Left ventricle myocardium inferior (tissue), 1 donor: ENCODE data around the gene EIF3M. TPM values are rescaled to one million over a fixed set of nuclear protein-coding genes. Genes with fewer than 3 reads are reported as not detected.
"Not testable (repeated sequence)": the region's sequence is repeated elsewhere in the genome, so short reads cannot be mapped to it uniquely, and the experiment has no call there.

Experiments used
- DNase-seq: peaks from one replicate; pipeline ENCODE4 v3.0.0-alpha.2; 2020
- H3K27ac ChIP-seq: fragments of 200-600 bp; replicated peaks from 2 replicates; pipeline ENCODE4 v1.8.0; 2021
- H3K27me3 ChIP-seq: fragments of 200-600 bp; 2 replicates; pipeline ENCODE4 v1.8.0; 2021; ENCODE audit warnings: low read depth
- H3K36me3 ChIP-seq: fragments of 200-600 bp; 2 replicates; pipeline ENCODE4 v1.8.0; 2021
- H3K4me1 ChIP-seq: fragments of 200-600 bp; 2 replicates; pipeline ENCODE4 v1.8.0; 2021
- H3K4me3 ChIP-seq: fragments of 200-600 bp; 2 replicates; pipeline ENCODE4 v1.8.0; 2021; ENCODE audit warnings: mild to moderate bottlenecking, moderate library complexity
- H3K9me3 ChIP-seq: fragments of 200-600 bp; replicated peaks from 2 replicates; pipeline ENCODE4 v1.8.0; 2021
- intact Hi-C: fragments of 100-400 bp; cut with micrococcal nuclease; formaldehyde crosslinking; loops from one replicate; pipeline ENCODE4 v1.11.0; 2022
- total RNA-seq: library from RNA; stranded (reverse); fragmentation: NEBNext Ultra II Directional; extraction: Animal tissue kit (Norgen Biotek cat#: 25700); gene quantifications from one replicate; pipeline ENCODE4 v1.2.1, GENCODE V29; 2021
- TF ChIP-seq, protein P1 (sequence below): fragments of 200-600 bp; IDR thresholded peaks from 2 replicates; pipeline ENCODE4 v1.8.0; 2021; ENCODE audit warnings: antibody characterized with exemption, mild to moderate bottlenecking, borderline replicate concordance
- donor health status: DM: no; HTN: yes; CAD: no; lungs with severe emphysema.

Gene EIF3M
- total RNA-seq, 1 donor from 2014 or later, result 153 TPM

DNA sequence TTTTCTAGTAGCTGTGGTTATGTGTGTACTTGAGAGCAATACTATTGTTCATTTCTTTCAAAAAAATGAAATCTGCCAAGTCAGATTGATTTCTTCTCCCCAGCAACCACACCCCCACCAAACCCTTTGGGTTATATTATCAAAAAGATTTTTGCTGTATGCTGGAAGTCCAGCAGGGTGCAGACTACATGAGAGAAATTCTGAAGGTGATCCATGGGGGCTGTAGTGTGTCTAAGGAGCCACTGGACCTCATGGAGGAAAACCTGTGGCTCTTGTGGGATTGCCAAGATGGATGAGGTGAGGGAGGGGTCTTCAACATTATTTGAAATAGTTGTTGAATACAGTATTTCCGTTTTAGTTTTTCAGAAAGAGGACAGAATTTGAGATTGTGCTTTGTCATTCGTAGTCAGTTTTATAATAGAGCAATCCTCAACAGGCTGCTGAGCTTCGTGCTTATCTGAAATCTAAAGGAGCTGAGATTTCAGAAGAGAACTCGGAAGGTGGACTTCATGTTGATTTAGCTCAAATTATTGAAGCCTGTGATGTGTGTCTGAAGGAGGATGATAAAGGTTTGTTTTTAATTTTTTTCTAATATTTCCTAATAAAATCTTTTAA is 3.1 kb downstream of the EIF3M start:
- DNase-seq, result no peak
- Histone ChIP-seq H3K9me3 (no peaks in the 10 kb centered on the region), H3K27ac (no peak overlapping the region), H3K4me3 (no peak overlapping the region), H3K27me3 (no peaks in the 10 kb centered on the region), H3K4me1 (peaks cover 44% of the 10 kb centered on the region), H3K36me3 (peaks cover 33% of the 10 kb centered on the region)
- TF ChIP-seq, protein P1, sequence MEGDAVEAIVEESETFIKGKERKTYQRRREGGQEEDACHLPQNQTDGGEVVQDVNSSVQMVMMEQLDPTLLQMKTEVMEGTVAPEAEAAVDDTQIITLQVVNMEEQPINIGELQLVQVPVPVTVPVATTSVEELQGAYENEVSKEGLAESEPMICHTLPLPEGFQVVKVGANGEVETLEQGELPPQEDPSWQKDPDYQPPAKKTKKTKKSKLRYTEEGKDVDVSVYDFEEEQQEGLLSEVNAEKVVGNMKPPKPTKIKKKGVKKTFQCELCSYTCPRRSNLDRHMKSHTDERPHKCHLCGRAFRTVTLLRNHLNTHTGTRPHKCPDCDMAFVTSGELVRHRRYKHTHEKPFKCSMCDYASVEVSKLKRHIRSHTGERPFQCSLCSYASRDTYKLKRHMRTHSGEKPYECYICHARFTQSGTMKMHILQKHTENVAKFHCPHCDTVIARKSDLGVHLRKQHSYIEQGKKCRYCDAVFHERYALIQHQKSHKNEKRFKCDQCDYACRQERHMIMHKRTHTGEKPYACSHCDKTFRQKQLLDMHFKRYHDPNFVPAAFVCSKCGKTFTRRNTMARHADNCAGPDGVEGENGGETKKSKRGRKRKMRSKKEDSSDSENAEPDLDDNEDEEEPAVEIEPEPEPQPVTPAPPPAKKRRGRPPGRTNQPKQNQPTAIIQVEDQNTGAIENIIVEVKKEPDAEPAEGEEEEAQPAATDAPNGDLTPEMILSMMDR, result peak; percentile 25
- intact Hi-C loops, result loop anchor here (10.0 kb wide), 1 partner anchor 308 kb away; the partner anchor contains the start of gene QSER1

DNA sequence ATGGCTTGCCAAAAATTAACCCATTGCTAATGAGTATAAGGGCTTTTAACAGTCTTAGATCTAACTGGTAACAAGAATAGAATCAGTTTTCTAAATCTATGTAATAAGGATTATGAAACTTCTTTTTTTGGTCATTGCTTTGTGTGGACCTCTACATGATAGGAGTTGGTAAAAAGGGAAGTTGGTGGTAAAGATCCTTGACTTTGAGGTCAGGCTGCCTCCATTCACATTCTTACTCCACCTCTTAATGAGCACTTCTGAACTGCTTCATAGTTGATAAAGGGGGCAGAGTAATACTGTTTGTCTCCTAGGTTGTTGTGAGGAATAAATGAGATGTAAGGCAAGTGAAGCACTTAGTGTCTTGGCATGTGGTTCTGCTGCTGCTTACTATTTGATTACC is 10.6 kb downstream of the EIF3M start:
- Histone ChIP-seq H3K4me1 (no peaks in the 10 kb centered on the region), H3K36me3 (peaks cover 98% of the 10 kb centered on the region), H3K27ac (no peak overlapping the region), H3K27me3 (no peaks in the 10 kb centered on the region), H3K9me3 (no peaks in the 10 kb centered on the region), H3K4me3 (no peak overlapping the region)
- intact Hi-C loops, result no loop called here
- no peak for DNase-seq
- TF ChIP-seq, protein P1, result no peak

- intact Hi-C loops, H3K27me3 ChIP-seq, H3K4me3 ChIP-seq, H3K9me3 ChIP-seq, DNase-seq, H3K4me1 ChIP-seq, H3K27ac ChIP-seq: not testable (repeated sequence)
- peaks cover 91% of the 10 kb centered on the region for H3K36me3 ChIP-seq
These were observed 12.5 kb downstream of the EIF3M start for GRCh38 chr11:32596114-32596513.

GRCh38 chr11:32597921-32598320 is 14.3 kb downstream of the EIF3M start:
- Histone ChIP-seq H3K36me3 (peaks cover 80% of the 10 kb centered on the region), H3K27me3 (no peaks in the 10 kb centered on the region), H3K27ac (no peak overlapping the region), H3K4me3 (no peak overlapping the region), H3K4me1 (peaks cover 14% of the 10 kb centered on the region), H3K9me3 (no peaks in the 10 kb centered on the region)
- intact Hi-C loops, result no loop called here
- TF ChIP-seq, protein P1, result no peak
- no peak for DNase-seq

- H3K36me3 ChIP-seq, result peaks cover 55% of the 10 kb centered on the region
- H3K4me3 ChIP-seq, result no peak overlapping the region
- TF ChIP-seq, protein P1, result no peak
- peak overlapping the region; percentile 61 for H3K27ac ChIP-seq
- H3K4me1 ChIP-seq, result peaks cover 20% of the 10 kb centered on the region
- intact Hi-C loops, result no loop called here
- H3K9me3 ChIP-seq, result no peaks in the 10 kb centered on the region
- no peaks in the 10 kb centered on the region for H3K27me3 ChIP-seq
- DNase-seq, result no peak
These were observed 19.2 kb downstream of the EIF3M start for GRCh38 chr11:32602657-32603415.

DNA sequence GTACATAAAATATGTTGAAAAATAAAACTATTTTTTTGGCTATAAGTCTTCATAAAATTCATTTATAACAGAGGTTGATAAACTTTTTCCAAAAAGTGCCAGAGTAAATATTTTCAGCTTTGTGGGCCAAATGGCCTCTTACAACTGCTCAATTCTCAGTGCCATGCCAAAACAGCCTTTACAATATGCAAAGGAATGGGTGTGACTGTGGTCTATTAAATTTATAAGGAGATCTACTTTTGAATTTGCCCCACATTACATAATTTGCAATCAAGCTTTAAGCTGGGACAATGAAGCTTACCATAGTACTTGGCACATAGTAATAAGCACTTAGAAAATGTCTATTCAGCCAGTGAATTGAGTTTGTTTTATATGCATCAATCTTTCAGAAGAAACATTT is 22.6 kb downstream of the EIF3M start:
- Histone ChIP-seq H3K4me1 (peaks cover 20% of the 10 kb centered on the region), H3K9me3 (no peaks in the 10 kb centered on the region), H3K36me3 (peaks cover 29% of the 10 kb centered on the region), H3K27me3 (no peaks in the 10 kb centered on the region), H3K4me3 (no peak overlapping the region), H3K27ac (no peak overlapping the region)
- no peak for DNase-seq
- TF ChIP-seq, protein P1, result no peak
- intact Hi-C loops, result no loop called here

DNA sequence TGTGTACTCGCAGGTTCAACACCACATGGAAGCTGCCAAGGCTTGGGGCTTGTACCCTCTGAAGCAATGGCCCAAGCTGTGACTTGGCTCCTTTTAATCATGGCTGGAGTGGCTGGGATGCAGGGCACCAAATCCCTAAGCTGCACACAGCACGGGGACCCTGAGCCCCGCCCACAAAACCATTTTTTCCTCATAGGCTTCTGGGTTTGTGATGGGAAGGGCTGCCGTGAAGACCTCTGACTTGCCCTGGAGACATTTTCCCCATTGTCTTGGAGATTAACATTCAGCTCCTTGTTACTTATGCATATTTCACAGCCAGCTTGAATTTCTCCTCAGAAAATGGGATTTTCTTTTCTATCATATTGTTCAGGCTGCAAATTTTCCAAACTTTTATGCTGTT is 25.2 kb downstream of the EIF3M start:
- H3K4me3 ChIP-seq, H3K4me1 ChIP-seq, H3K27ac ChIP-seq, DNase-seq, H3K27me3 ChIP-seq, intact Hi-C loops, H3K9me3 ChIP-seq: not testable (repeated sequence)
- peaks cover 20% of the 10 kb centered on the region for H3K36me3 ChIP-seq
